PC-3 (cell line): Measurements from ENCODE around the gene GARIN3.

Source experiments
- EZH2 ChIP-seq: fragments of 300-600 bp; sonication (generic); IDR thresholded peaks from one replicate; pipeline ENCODE4 v1.6.1; 2017; ENCODE audit warnings: antibody characterized with exemption, mild to moderate bottlenecking, low read length; ENCODE audit not compliant: unreplicated experiment
- TF ChIP-seq, protein P1 (sequence below): fragments of 300-600 bp; sonication (generic); conservative IDR thresholded peaks from 2 replicates; pipeline ENCODE4 v1.5.1; 2017; ENCODE audit warnings: antibody characterized with exemption, low read depth, mild to moderate bottlenecking, low read length

DNA sequence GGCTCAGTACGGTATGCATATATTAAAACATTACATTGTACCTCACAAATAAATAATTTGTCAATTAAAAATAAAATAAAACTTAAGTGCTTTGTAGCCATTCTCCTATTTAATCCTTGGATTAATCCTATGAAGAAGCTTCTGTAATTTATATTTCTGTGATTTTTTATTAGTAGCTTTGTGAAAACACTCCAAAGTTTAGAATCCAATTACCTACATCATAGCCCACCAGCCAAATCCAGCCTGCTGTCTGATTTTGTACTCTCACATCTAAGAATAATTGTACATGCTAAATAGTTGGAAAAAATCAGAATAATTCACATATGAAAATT lies 33.8 kb downstream of the GARIN3 start:
- TF ChIP-seq, protein P1, sequence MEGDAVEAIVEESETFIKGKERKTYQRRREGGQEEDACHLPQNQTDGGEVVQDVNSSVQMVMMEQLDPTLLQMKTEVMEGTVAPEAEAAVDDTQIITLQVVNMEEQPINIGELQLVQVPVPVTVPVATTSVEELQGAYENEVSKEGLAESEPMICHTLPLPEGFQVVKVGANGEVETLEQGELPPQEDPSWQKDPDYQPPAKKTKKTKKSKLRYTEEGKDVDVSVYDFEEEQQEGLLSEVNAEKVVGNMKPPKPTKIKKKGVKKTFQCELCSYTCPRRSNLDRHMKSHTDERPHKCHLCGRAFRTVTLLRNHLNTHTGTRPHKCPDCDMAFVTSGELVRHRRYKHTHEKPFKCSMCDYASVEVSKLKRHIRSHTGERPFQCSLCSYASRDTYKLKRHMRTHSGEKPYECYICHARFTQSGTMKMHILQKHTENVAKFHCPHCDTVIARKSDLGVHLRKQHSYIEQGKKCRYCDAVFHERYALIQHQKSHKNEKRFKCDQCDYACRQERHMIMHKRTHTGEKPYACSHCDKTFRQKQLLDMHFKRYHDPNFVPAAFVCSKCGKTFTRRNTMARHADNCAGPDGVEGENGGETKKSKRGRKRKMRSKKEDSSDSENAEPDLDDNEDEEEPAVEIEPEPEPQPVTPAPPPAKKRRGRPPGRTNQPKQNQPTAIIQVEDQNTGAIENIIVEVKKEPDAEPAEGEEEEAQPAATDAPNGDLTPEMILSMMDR: no peak
- TF ChIP-seq EZH2: no peak
